HG03460 (cell line): ENCODE data around the gene WDR20.

Source experiments
- ATAC-seq: cut with Tn5 transposase; IDR thresholded peaks from one replicate; pipeline ENCODE4 v1.9.1; 2021; ENCODE audit not compliant: unreplicated experiment

WDR20 gene

DNA sequence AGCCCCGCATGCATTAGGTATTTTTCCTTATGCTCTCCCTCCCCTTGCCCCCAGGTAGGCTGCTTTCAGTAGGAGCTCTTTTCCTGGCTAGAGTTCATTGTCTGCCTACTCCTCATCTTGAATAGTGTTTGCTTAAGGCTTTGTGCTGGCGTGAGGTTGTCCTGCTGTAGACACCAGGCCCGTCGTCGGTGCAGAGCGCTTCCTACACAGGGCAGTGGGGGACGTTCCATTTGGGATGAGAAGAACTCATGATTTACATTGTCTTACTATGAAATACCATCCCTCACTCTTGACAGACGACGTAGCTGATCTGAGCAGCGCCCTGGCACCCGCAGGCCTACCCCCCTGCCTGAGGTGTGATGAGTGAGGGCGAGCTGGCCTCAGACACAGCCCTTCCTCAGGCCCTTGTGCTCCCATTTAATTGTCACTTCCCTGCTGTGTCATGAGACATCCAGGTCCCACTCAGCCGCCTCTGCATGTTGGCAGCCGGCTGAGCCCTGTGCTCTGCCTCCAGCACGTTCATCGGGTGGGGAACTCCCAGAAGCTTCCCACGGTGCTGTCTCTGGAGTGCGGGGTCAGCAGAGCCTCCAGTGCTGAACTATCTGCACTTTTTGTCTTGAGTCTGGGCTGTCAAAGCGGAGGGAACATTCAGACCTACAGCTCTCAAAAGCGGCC lies 76.0 kb downstream of the WDR20 start:
- no peak for ATAC-seq

DNA sequence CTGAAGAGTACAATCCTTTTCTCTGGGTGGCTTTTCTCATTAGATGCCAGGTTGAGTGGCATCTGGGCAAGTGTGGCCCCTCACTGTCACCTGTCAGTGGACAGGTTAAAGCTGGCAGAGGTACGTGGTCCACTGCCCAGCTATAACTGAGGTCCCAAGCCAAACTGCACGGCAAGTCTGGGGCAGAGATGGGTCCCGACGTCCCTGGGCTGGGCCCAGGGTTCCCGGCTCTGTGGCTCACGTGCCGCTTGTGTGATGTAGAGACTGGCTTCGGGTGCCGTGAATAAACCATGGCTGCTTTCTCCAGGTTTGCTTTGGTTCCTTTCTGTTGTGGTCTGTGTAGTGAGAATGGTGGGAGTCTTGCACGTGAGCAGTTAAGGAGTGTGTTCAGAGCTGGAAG lies 77.7 kb downstream of the WDR20 start:
- ATAC-seq: no peak

DNA sequence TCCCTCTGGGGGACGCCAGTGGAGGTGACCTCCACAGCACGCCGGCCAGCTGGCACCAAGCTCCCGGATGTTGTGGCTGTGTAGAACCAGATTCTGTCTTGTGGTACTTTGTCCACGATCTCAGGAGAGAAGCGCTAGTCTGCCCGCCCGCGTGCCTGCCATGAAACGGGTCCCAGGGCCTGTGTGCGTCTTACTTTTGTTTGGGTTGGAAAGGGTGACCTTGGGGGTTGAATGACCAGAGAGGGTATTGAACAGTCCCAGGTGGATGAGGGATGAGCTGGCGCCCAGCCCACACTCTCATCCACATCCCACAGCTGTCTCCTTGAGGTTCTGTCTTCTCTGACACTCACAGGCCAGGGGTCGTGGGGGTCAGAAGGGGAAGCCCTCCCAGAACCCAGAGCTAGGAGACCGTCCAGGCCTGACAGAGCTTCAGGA lies 78.3 kb downstream of the WDR20 start:
- ATAC-seq: no peak

DNA sequence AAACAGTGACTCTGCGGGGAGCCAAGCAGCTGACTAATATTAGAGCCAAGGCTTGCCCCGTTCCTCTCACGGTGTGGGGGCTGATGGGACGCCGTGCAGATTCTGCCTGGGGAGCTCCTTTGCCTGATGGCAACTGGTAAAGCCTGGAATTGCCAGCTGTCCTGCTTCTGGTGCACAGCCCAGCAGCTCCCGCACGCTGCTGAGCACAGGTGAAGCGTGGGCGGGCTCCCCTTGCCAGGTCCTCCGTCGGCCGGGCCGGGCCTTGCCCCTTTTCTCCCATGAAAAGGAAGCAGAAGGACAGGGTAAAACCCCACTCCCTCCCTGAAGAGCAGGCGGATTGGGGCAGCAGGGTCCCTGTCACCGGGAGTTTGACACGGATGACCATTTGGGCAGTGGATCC lies 79.0 kb downstream of the WDR20 start:
- no peak for ATAC-seq

DNA sequence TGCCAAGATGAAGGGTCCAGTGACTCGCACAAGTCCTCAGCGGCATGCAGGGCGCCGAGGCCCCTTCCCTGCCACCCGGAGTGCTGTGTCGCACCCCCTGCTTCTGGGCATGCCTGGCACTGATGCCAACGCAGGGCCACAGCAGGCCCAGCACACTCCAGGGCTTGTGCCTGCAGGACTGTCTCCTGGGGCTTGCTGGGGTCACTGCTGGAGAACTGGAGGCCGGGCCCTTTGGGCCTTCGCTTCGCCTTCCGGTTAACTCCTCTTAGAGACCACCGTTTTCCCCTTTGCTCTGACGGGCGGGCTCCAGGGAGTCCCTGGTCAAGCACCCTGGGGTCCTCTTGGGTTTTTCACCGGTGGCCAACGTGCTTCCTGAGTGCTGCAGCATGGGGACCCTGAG lies 79.6 kb downstream of the WDR20 start:
- no peak for ATAC-seq

DNA sequence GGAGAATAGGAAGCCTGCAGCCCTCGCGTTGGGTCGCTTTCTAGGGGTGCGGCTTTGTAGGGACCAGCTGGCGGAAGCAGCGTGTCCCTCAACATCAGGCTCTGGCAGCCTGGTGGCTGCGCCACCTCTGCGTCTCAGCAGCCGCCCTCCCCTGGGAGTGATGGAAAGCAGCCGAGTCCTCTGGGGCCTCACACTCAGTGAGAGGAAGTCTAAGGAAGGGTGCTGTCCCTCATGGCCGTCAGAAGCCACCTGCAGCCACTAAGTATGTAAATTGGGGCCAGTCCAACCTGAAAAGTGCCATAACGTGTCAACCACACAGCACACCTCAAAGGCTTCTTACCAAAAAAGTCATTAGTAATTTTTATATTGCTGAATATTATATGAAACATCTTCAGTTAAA lies 80.3 kb downstream of the WDR20 start:
- peak; percentile 87 for ATAC-seq

DNA sequence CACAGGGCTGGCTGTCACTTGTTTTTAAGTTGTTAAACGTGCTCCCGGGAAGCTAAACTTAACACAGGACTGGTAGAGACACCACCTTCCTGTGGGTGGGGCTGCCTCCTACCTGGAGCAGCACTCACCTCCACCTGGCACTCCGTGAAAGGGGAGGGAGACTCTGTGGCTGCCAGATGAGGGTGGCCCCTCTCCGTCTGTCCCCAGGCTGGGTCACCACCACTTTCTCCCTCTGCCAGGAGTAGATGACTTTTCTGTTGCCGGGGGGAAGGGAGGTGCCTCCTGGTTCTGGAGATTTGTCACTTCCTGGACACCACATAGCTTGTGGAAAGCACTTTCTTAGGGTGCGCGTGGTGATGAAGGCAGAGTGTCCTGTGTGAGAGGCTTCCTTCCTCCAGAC lies 81.3 kb downstream of the WDR20 start:
- no peak for ATAC-seq

DNA sequence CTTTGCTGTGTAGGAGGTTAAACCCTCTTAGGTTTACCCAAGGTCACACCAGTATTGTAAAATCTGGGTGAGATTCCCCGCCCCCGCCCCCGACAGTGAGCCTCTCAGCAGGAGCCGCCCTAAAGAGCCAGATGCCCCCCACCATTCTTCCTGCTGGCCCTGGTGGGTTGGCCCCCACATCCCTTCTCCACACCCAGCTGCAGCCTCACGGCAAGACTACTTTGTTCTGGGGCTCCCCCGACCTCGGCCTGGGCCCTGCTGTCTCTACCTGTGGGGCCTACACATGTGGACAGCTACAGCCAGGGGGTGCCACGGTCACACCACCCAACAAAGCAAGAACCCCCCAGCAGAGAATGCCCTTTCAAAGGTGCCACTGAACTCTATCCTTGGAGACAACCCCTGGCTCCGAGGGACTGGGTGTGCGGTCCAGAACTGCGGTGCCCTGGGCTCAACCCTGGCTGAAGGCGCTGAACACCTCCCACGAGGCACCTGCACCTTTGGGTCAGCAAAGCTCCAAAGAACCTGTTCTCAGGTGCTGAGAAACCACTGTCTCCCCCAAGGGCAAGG lies 82.4 kb downstream of the WDR20 start:
- ATAC-seq: no peak

DNA sequence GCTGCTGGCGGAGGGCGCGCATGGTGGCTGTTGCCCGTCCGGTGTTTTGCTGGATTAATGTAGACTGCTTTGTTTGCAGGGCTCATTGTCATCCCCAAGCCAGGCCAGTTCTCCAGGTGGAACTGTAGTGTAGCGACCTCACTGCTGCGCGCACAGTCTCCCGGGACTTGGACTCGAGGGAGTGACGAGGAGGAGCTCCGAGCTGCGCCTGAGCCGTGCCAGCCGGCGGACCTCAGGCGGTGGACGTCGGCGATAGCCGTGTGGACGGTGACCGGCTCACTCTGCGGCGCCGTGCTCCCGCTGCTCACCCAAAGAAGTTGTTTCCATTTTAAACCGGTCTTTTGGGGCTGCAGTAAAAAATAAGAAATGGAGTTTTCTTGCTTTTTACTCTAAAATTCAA lies 83.1 kb downstream of the WDR20 start:
- no peak for ATAC-seq

DNA sequence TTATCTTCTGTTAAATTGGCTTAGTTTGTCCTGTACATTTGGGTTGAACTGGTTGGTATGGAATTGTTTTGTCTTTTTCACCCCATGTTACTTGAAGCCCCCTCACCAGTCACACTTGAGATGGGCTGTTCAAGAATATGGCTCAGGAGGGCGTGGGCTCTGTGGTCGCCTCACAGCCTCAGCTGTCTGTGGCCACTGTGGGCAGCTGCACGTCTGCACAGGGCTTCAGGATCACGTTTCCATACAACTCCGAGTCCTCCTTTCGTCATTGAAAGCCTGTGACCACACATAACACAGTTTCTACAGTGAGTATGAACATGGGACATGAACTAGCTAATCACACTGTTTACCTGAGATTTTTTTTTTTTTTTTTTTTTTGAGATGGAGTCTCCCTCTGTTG lies 84.0 kb downstream of the WDR20 start:
- ATAC-seq: no peak

DNA sequence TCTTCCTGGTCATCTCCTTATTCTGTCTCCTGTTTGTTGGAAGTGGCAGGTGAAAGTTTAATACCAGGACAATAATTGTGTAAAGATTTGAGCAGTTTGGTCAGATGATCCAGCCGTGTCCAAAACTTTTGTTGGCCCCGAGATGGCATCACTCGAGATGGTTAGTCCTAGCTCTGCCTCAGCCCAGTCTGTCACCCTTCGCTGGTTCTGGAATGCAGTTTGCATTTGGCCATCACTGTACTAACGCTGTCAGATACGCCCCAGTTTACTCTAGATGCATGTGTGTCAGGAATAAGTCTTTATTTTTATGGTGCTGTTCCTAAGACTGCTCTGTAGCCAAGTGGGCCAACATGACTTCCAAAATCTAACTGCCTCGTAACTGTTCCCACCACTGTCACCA lies 85.7 kb downstream of the WDR20 start:
- no peak for ATAC-seq

DNA sequence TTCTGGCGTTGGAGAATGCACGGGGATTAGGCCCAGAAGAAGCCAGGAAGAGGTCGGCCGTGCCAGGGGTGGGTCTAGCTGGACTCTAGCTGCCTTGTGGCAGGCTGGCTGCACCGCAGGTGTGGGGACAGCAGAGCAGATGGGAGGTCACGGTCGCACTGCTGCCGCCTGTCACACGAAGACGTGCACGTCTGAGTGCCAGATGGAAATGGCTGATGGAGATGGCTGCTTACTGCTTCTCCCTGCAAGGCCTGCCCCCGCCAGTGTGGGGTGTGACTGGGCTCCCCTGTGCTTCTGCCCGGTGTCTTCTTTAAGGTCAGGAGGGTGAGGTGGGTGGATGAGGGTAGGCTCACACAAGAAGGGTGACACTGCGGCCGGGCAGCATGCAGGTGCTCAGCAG lies 86.2 kb downstream of the WDR20 start:
- ATAC-seq: no peak

DNA sequence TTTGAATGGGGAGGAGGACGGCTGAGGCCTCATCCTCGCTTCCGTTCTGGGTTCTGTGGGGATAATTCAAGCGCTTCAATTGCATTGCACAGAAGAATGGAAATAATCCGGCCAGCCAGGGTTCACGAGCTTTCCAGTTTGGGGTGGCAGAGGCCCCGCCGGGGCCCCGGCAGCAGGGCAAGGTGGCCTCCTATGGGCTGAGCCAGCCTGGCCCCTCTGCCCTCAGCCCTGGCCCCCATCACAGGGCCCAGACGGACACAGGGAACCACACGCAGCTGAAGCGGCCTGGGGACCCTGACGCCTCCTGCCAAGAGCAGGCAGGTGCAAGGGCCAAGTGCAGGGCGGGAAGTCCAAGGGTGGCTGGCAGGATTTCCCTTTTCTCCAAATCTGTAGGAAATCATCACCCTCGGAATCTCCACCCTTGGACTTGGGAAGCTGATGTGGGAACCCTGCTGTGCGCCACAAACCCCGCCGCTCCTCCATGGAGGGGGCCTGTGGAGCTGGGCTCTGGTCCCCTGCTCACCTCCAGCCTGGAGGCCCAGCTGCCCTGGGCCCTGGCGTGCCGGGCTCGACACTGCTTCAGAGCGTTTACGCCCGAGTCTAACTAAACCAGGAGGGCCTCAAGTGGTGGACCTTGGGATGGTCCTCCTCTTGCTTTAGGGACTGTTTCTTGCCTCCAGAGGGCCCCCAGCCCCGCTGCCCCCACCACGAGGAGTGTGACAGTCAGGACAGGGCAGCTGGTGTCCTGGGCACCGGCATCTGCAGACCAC lies 86.8 kb downstream of the WDR20 start:
- no peak for ATAC-seq

DNA sequence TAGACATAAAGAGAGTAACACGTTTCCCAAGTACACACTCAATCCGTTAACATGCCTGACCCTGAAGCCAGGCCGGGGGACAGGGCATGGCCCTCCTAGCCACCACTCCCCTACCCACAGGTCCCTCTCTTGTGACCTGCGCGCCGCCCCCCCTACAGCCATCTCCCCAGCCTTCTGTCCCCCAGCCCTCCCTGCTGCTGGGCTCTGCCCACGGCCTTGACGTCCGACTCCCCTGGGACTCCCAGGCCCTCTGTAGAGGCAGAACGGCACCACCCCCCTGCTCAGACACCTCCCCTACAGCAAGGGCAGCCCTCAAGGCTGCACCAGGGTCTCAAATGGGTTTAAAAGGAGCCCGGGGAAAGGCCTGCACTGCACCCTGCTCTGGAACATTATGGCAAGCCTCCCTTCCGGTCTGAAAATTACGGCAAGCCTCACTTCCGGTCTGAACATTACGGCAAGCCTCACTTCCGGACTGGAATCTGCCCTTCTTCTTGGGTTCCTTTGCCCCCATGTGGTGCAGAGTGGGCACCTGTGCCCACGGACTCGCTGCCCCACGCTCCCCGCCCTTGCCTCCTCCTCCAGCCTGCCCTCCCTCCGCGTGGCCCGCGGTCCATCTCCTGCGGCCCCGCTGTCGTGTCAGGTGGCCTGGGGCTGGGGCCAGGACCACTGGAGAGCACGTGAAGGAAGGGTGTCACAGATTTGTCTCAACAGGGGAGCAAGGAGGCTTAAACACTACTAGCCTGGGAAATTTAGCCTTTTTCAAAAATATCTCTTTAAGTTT lies 87.7 kb downstream of the WDR20 start:
- ATAC-seq: no peak

DNA sequence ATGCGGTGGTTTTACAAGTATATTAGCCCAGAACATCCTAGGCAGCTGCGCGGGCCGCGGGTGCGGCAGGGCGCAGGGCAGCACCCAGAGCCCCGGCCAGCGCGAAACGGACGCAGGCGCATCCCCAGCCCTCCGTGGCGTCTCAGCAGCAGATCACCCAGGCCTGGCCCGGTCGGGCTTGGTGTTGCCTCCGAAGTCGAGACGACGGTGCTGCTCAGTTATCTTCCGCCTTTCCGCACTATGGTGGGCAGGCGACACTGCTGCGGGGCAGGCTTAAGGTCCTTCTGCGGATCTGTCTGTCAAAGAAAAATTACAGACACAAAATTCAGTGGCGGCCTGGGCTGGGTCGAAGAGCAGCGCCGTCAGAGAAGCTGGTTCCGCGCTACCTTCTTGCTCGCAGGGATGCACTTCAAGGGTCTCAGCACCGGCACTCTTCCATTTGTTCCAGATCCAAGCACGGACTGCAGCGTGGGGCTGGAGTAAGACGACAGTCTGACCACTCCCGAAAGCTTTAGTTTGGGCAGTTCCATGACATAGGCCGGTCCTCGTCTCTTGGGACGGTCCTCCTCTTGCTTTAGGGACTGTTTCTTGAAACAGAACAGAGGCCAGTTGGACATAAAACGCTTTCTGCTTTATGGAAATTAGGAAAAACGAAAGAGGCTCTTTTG lies 89.5 kb downstream of the WDR20 start:
- ATAC-seq: no peak

DNA sequence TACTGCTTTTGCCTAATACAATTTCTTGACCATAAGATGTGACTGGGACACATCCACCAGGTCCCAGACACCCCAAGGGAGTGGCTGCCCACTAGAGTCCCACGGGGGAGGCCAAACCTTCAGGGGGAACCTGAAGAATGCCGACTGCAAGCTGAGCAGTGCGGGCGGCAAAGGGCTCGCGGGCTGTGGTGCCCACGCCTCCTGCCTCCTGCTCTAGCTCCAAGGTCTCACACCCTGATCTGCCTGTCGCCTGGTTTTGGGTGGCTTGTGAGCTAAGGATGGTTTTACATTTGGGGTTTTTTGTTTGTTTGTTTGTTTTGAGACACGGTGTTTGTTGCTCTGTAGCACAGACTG lies 90.0 kb downstream of the WDR20 start:
- no peak for ATAC-seq

DNA sequence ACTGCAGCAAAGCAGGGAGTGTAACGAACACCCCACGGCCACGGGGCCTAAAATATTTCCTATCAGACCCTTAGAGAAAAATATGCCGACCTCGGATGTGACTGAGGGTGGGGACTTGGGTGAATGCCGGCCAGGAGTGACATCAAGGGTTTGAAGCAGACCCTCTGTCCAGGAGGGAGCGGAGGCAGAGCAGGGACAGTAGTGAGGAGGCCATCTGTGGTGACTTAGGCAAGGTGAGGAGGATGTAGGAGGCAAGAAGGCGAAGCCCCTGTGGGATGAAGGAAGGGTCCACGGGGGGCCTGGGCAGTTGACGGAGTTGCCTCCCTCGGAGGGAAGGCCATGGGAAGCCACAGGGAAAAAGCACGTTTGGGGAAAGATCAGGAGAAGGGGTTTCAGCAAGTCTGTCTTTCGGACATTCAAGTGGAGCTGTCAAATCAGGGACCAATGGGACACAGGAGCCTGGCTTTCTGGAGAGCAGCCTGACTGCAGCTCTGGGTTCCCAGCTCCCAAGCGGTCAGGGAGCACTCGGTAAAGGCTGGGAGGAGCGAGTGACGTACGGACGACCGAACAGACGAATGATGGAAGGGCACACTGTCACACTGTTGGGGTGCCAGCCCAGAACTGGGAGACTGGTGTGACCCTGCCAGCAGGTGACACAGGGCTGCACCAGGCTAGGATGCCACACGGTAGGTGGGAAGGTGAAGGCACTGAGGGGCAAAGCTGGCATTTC lies 90.9 kb downstream of the WDR20 start:
- ATAC-seq: no peak

DNA sequence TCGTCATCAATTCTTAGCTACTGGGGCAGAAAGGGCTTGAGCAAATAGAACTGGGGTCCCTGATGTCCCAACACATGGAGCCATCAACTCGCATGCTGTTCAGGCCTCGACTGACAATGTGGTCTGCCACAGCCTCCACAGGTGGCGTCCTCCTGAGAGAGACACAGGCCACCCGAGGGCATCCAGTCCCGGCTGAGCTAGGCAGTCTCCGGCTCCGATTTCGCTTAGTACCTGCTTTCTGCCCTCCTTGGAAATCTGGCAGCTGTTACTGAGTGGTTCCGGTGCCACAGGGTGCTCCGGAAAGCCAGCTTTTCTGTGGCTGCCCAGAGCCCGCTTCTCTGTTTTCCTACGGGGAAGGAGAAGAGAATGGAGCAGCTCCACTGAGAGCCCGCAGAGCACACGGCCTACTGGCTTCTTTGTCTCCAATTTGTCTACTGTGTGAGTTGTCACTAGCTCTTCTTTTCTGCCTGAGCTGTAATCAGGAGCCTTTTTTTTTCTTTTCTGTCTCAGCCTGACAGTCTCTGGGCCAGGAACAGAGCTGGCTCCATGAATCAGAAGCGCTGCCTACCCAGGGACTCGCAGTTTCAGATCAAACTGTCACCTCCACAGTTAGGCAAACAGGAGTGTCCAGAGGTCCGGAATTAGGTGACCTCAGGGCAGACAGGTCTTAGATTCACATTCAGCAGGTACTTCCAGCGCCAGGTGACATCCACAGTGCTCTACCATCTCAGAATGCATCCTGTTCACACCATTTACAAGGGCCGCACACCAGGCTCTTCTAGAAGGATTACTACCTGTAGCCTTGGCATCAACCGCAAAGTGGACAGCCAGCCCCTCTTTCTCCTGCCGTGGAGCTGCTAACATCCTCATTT lies 92.0 kb downstream of the WDR20 start:
- no peak for ATAC-seq

DNA sequence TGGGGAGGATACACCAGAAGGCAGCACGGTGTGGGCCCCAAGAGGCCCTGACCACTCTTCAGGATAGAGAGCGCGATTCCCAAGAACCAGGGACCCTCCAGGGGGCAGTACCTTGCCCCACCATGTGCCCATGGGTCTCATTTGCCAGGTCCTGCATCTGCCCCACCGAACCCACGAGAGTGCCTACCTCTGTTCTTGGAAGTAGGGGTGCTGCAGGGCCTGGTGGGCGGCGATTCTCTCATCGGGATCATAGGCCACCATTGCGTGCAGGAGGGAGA lies 92.6 kb downstream of the WDR20 start:
- no peak for ATAC-seq

DNA sequence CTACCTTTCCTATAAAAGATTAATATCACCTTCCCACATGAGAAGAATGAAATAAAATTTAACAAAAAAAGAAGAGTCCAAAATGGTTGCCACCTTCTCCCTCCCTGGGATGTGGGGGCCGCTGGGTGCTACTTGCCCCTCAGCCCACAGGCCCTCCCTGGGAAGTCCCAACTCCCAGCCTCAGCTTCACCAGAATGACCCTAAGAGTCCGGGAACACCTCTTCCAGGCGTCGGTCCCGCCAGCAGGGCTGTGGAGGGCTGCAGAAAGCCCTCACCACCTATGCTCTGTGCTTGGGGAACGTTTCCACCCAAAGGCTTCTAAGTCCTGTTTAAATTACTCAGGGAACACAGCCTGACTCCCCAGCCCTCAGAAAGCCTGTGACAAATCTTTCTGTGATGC lies 93.4 kb downstream of the WDR20 start:
- ATAC-seq: no peak
